Neural progenitor cell (in vitro differentiated cells): ENCODE measurements around the gene CEACAM5.

Experiments
- EZH2 ChIP-seq: fragments of 200-600 bp; sonication (generic); IDR thresholded peaks from 2 replicates; pipeline ENCODE4 v1.6.1; 2017; ENCODE audit warnings: antibody characterized with exemption, mild to moderate bottlenecking, moderate library complexity
- EZH2phosphoT487 ChIP-seq: fragments of 200-600 bp; sonication (generic); IDR thresholded peaks from 2 replicates; pipeline ENCODE4 v1.6.1; 2017; ENCODE audit warnings: antibody characterized with exemption
- TF ChIP-seq, protein P1 (sequence below): fragments of 200-600 bp; sonication (generic); IDR thresholded peaks from 2 replicates; pipeline ENCODE4 v1.5.1; 2017; ENCODE audit warnings: antibody characterized with exemption, mild to moderate bottlenecking

DNA sequence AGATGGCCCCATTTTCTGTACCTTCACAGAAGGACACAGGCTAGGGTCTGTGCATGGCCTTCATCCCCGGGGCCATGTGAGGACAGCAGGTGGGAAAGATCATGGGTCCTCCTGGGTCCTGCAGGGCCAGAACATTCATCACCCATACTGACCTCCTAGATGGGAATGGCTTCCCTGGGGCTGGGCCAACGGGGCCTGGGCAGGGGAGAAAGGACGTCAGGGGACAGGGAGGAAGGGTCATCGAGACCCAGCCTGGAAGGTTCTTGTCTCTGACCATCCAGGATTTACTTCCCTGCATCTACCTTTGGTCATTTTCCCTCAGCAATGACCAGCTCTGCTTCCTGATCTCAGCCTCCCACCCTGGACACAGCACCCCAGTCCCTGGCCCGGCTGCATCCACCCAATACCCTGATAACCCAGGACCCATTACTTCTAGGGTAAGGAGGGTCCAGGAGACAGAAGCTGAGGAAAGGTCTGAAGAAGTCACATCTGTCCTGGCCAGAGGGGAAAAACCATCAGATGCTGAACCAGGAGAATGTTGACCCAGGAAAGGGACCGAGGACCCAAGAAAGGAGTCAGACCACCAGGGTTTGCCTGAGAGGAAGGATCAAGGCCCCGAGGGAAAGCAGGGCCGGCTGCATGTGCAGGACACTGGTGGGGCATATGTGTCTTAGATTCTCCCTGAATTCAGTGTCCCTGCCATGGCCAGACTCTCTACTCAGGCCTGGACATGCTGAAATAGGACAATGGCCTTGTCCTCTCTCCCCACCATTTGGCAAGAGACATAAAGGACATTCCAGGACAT, 13.4 kb upstream of the CEACAM5 start:
- TF ChIP-seq EZH2, result no peak
- TF ChIP-seq, protein P1, sequence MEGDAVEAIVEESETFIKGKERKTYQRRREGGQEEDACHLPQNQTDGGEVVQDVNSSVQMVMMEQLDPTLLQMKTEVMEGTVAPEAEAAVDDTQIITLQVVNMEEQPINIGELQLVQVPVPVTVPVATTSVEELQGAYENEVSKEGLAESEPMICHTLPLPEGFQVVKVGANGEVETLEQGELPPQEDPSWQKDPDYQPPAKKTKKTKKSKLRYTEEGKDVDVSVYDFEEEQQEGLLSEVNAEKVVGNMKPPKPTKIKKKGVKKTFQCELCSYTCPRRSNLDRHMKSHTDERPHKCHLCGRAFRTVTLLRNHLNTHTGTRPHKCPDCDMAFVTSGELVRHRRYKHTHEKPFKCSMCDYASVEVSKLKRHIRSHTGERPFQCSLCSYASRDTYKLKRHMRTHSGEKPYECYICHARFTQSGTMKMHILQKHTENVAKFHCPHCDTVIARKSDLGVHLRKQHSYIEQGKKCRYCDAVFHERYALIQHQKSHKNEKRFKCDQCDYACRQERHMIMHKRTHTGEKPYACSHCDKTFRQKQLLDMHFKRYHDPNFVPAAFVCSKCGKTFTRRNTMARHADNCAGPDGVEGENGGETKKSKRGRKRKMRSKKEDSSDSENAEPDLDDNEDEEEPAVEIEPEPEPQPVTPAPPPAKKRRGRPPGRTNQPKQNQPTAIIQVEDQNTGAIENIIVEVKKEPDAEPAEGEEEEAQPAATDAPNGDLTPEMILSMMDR, result no peak
- TF ChIP-seq EZH2phosphoT487, result no peak
